ENCODE results near the gene LIPM.
A peak's percentile ranks its signal among the peaks of the same experiment; 100 is the strongest.
"Not testable (repeated sequence)": the region's sequence is repeated elsewhere in the genome, so short reads cannot be mapped to it uniquely, and the experiment has no call there.

The LIPM gene

GRCh38 chr10:88803641-88804040 lies 1.1 kb downstream of the LIPM start:
- no peak for DNase-seq (ENCODE audit: low read depth)

GRCh38 chr10:88804083-88804812 lies 1.7 kb downstream of the LIPM start:
- no peak for DNase-seq (ENCODE audit: low read depth)

- no peak for DNase-seq (ENCODE audit: low read depth)
These were observed 2.8 kb downstream of the LIPM start for GRCh38 chr10:88805361-88805760.

GRCh38 chr10:88805924-88806323 lies 3.4 kb downstream of the LIPM start:
- DNase-seq (ENCODE audit: low read depth), result no peak

- DNase-seq (ENCODE audit: low read depth), result no peak
These were observed 7.1 kb downstream of the LIPM start for GRCh38 chr10:88809621-88810020.

GRCh38 chr10:88810196-88810961 lies 7.8 kb downstream of the LIPM start:
- peak; percentile 74 for DNase-seq (ENCODE audit: low read depth)

GRCh38 chr10:88813200-88813599 lies 10.7 kb downstream of the LIPM start:
- DNase-seq (ENCODE audit: low read depth), result no peak

- DNase-seq (ENCODE audit: low read depth), result peak; percentile 20
These were observed 16.8 kb downstream of the LIPM start for GRCh38 chr10:88819290-88819689.

GRCh38 chr10:88820748-88821401 lies 18.3 kb downstream of the LIPM start:
- DNase-seq (ENCODE audit: low read depth), result peak; percentile 74

GRCh38 chr10:88826388-88826787 lies 23.9 kb downstream of the LIPM start:
- DNase-seq (ENCODE audit: low read depth), result no peak

- DNase-seq (ENCODE audit: low read depth), result no peak
These were observed 25.1 kb downstream of the LIPM start for GRCh38 chr10:88827671-88828070.

GRCh38 chr10:88828310-88828709 lies 25.8 kb downstream of the LIPM start:
- peak; percentile 28 for DNase-seq (ENCODE audit: low read depth)

GRCh38 chr10:88830643-88831268 lies 28.2 kb downstream of the LIPM start:
- DNase-seq (ENCODE audit: low read depth), result no peak

- no peak for DNase-seq (ENCODE audit: low read depth)
These were observed 29.2 kb downstream of the LIPM start for GRCh38 chr10:88831709-88832108.

GRCh38 chr10:88832376-88832775 lies 29.8 kb downstream of the LIPM start:
- no peak for DNase-seq (ENCODE audit: low read depth)

GRCh38 chr10:88833156-88833555 lies 30.6 kb downstream of the LIPM start:
- no peak for DNase-seq (ENCODE audit: low read depth)

- DNase-seq (ENCODE audit: low read depth), result no peak
These were observed 31.2 kb downstream of the LIPM start for GRCh38 chr10:88833723-88834122.

GRCh38 chr10:88835096-88835909 lies 32.8 kb downstream of the LIPM start:
- peak; percentile 88 for DNase-seq (ENCODE audit: low read depth)

- DNase-seq (ENCODE audit: low read depth), result no peak
These were observed 33.3 kb downstream of the LIPM start for GRCh38 chr10:88835910-88836221.

- DNase-seq (ENCODE audit: low read depth), result not testable (repeated sequence)
These were observed 35.1 kb downstream of the LIPM start for GRCh38 chr10:88837632-88838031.

- peak; percentile 5 for DNase-seq (ENCODE audit: low read depth)
These were observed 36.3 kb downstream of the LIPM start for GRCh38 chr10:88838766-88839350.

All from iris pigment epithelial cell (primary cell).